GM13976 (cell line): Measurements from ENCODE around the gene RBM23.

Experiments
- DNase-seq: peaks from one replicate; pipeline ENCODE4 v3.0.0; 2012; ENCODE audit warnings: low spot score
- CTCF ChIP-seq: IDR thresholded peaks from 2 replicates; pipeline ENCODE4 v1.5.1; 2012; ENCODE audit warnings: borderline replicate concordance, mild to moderate bottlenecking; ENCODE audit not compliant: insufficient read depth; ENCODE audit errors: extremely low read depth, missing control alignments, control extremely low read depth
- in situ Hi-C: fragments of 300-500 bp; cut with MboI; formaldehyde crosslinking; loops from one replicate; pipeline ENCODE4 v1.12.0; 2022; ENCODE audit warnings: low sequenced_read_pairs, mixed read lengths, inconsistent platforms; ENCODE audit not compliant: unreplicated experiment

The RBM23 gene

GRCh38 chr14:22887260-22887989 is 31.5 kb downstream of the RBM23 start:
- in situ Hi-C loops: no loop called here
- DNase-seq: peak; percentile 76
- TF ChIP-seq CTCF: no peak

- in situ Hi-C loops: no loop called here
- peak; percentile 36 for TF ChIP-seq CTCF
- DNase-seq: peak; percentile 92
Observed at GRCh38 chr14:22886500-22887259, 32.3 kb downstream of the RBM23 start.

GRCh38 chr14:22885975-22886374 is 33.0 kb downstream of the RBM23 start:
- in situ Hi-C loops: no loop called here
- no peak for DNase-seq
- TF ChIP-seq CTCF: no peak

- no peak for DNase-seq
- in situ Hi-C loops: no loop called here
- TF ChIP-seq CTCF: no peak
Observed at GRCh38 chr14:22884738-22885523, 34.0 kb downstream of the RBM23 start.

GRCh38 chr14:22884076-22884737 is 34.7 kb downstream of the RBM23 start:
- in situ Hi-C loops: no loop called here
- DNase-seq: no peak

More at GRCh38 chr14:22884076-22884737, 34.7 kb downstream of the RBM23 start:
- TF ChIP-seq CTCF: no peak
